ENCODE results near the gene RPN1. TPM values are rescaled to one million over a fixed set of nuclear protein-coding genes. Genes with fewer than 3 reads are reported as not detected.
"Not testable (repeated sequence)": the region's sequence is repeated elsewhere in the genome, so short reads cannot be mapped to it uniquely, and the experiment has no call there.

RPN1 gene
- 333 and 383 TPM in 2 replicates for total RNA-seq (2014; rRNA removed; shearing (Covaris generic))

DNA sequence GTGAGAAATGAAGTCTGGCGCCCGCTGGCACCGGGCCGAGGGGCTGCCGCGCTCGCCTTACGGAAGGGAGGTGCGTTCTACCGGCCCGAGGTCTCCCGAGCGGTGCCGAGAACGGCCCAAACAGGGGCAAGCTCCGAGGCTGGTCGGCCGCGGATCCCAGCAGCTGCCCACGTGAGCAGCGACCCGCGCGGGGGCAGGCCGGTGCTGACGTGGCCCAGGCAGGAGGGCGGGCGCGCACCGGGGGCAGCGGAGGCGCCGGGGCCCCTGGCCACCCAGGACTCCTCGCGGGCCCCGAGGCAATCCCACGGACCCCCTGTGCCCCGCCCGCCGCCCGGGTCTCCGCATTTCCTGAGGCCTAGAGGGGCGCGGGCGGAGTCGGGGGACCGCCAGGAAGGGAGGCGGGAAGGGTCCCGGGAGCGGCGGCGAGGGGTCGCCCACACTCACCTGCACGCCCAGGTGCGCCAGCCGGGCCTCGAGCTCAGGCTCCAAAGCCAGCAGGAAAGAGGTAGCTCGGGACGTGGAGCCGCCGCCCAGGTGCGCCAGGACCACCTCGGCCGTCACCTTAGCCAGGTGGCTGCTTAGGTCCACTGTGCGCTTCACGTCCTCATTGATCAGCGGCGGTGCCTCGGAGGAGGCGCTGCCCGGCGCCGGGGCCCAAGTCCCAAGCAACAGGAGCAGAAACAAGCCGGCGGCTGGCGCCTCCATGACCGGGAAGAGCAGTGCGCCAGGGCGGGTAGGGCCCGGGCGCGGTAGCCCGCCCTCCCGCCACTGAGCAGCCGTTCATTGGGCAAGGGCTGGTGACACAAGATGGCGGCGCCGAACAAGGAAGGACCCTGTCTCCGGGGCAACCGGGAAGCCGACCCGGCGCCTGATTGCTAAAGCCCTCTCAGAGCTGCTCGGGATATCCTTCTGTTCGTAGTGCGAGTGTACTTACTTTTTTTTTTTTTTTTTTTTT lies at the start of gene RPN1:
TSS of gene RPN1 (minus strand) at position 723 of the 955 bp plus-strand sequence. CDS start at position 705, 18 bp downstream.
- in situ Hi-C loops (cut with HindIII; ENCODE audit: low sequenced_read_pairs) = no loop called here
- DNase-seq (ENCODE audit: low spot score) = peak; percentile 94

DNA sequence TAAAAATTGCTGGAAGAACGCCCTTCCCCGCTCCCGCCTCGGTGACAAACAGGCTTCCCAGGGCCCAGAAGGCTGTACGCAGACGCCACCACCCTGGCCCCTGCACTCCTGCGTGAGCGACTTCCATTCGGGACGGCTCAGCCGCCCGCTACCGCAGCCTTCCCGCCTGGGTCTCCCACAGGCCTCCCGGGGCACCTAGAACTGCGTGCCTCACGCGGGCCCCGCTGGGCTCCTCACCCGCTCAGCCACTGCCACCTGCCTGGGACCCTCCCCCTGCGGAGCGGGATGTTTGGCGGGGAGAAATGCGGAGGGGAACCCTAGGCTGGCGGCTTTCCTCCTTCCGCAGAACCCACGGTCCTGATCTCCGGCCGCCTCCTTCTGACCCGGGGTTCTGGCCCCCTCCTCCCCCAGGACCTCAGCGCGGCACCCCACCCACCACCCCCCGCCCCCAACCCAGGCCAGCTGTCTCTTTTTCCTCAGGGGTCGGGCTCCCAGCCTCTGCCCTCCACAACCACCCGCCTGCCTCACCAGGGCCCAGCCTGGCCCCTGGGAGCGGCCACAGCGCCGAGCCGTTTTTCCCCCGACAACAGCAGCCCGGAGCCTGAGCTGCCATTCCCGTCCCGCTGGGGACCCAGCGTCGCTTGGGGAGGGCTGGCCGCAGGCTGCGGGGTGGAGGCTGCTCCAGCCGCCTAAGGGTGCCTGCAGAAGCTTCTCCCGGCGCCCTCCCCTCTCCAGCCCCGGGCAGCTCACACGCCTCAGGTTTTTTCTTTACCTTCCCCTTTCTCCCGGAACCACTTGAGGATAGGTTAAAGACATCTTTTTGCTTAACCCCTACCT lies 47.8 kb upstream of the RPN1 start:
- in situ Hi-C loops (cut with HindIII; ENCODE audit: low sequenced_read_pairs) = no loop called here
- peak; percentile 70 for DNase-seq (ENCODE audit: low spot score)

- no peak for DNase-seq (ENCODE audit: low spot score)
- in situ Hi-C loops (cut with HindIII; ENCODE audit: low sequenced_read_pairs) = no loop called here
Observed at GRCh38 chr3:128697341-128697740, 46.7 kb upstream of the RPN1 start.

DNA sequence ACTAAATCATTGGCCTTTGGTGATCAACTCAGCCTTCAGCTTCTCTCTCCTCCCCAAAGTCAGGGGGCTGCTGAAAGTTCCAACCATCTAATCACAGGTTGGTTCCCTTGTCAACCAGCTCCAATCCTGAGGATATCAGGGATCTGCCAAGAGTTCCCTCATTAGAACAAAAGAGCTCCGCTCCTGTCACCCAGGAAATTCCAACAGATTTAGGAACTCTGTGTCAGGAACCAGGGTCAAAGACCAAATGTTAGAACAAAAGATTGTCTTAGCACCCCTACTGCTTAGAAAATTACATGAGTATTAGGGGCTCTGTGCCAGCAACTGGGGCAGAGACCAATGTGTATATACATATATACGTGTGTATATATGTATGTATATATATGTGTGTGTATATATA lies 43.1 kb upstream of the RPN1 start:
- in situ Hi-C loops (cut with HindIII; ENCODE audit: low sequenced_read_pairs) = no loop called here
- no peak for DNase-seq (ENCODE audit: low spot score)

- in situ Hi-C loops (cut with HindIII; ENCODE audit: low sequenced_read_pairs) = loop anchor here (5.0 kb wide), 1 partner anchor 108 kb away; no protein-coding TSS in a partner anchor
- no peak for DNase-seq (ENCODE audit: low spot score)
Observed at GRCh38 chr3:128689060-128689459, 38.4 kb upstream of the RPN1 start.

GRCh38 chr3:128686465-128686864 lies 35.8 kb upstream of the RPN1 start:
- in situ Hi-C loops (cut with HindIII; ENCODE audit: low sequenced_read_pairs) = loop anchor here (5.0 kb wide), 1 partner anchor 111 kb away; no protein-coding TSS in a partner anchor
- DNase-seq (ENCODE audit: low spot score) = no peak

- in situ Hi-C loops (cut with HindIII; ENCODE audit: low sequenced_read_pairs) = loop anchor here (5.0 kb wide), 1 partner anchor 112 kb away; no protein-coding TSS in a partner anchor
- DNase-seq (ENCODE audit: low spot score) = no peak
Observed at GRCh38 chr3:128684986-128685726, 34.5 kb upstream of the RPN1 start.

DNA sequence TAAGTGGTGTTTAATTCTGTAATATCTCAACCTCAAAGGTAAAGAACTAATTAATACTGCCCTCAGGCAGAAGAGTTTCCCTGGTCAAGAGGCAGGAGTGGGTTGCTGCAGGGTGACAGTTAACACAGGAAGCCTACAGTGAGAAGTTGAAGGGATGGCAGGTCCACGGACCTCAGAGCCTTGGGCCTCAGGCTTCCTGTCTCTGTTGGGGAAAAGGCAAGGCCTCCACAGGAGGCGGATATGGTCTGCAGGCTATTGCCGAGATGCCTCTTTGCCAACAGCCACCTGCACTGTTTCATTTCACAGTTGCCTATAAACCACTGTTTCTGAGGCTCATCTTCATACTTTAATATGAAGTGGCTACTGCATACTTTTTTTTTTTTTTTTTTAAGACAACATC lies 33.3 kb upstream of the RPN1 start:
- DNase-seq (ENCODE audit: low spot score) = no peak
- in situ Hi-C loops (cut with HindIII; ENCODE audit: low sequenced_read_pairs) = no loop called here

GRCh38 chr3:128681369-128681829 lies 30.8 kb upstream of the RPN1 start:
- in situ Hi-C loops (cut with HindIII; ENCODE audit: low sequenced_read_pairs) = no loop called here
- DNase-seq (ENCODE audit: low spot score) = no peak

- in situ Hi-C loops (cut with HindIII; ENCODE audit: low sequenced_read_pairs) = no loop called here
- DNase-seq (ENCODE audit: low spot score) = peak; percentile 97
Observed at GRCh38 chr3:128680603-128681368, 30.2 kb upstream of the RPN1 start.

- in situ Hi-C loops (cut with HindIII; ENCODE audit: low sequenced_read_pairs) = no loop called here
- DNase-seq (ENCODE audit: low spot score) = no peak
Observed at GRCh38 chr3:128679338-128679737, 28.7 kb upstream of the RPN1 start.

DNA sequence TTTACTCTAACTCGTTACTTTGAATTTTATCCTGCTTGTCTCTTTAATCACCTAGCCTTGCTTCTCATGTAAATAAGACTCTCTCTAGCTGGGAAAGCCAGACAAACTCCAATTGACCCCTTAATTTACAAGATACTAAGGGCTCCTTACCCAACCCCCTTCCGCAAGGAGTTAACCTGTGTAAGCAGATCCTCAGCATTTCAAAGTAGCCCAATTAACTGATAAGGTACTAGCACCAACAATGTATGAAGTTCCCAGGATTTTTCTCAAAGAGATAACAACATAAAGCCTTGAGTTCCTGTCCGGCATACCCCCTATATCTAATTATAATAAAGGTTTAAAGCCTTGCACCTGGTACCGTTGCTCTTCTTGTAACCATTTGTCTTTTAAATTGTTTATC lies 25.2 kb upstream of the RPN1 start:
- in situ Hi-C loops (cut with HindIII; ENCODE audit: low sequenced_read_pairs); DNase-seq (ENCODE audit: low spot score): not testable (repeated sequence)

DNA sequence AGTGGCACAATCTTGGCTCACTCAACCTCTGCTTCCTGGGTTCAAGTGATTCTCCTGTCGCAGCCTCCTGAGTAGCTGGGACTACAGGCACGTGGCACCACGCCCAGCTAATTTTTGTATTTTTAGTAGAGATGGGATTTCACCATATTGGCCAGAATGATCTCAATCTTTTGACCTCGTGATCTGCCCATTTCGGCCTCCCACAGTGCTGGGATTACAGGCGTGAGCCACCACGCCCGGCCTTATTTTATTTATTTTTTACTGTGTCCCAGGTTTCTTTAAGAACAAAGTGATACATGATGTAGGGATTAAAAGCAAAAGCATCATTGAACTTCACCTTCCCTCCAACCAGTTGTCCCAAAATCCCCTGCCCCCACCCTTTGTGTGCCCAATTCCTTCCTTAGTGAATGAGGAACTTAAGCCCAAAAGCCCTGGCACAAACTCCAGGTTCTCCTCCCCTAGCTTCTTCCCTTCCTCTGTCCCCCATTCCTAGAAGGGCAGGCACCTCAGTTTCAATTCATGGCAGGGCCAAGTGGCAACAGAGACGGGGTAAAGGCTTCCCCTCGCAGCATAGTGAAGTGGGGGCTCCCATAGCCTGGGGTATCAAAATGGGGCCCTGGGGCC lies 23.7 kb upstream of the RPN1 start:
- in situ Hi-C loops (cut with HindIII; ENCODE audit: low sequenced_read_pairs) = no loop called here
- DNase-seq (ENCODE audit: low spot score) = no peak

DNA sequence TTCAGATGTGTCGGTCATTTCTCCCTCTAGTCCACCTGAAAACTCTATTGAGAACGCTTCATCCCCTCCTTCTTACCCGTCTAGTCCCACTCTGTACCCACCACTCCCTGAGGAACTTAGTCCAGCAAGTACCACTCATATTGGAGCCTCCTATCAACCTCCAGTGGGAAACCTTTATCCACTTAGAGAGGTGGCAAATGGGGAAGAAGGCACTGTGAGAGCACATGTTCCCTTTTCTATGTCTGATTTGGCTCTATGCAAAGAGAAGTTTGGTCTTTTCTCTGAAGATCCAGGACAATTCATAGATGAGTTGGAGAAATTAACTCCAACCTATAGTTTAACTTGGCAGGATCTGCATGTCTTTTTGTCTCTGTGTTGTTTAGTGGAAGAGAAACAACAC lies 17.0 kb upstream of the RPN1 start:
- in situ Hi-C loops (cut with HindIII; ENCODE audit: low sequenced_read_pairs) = no loop called here
- no peak for DNase-seq (ENCODE audit: low spot score)

DNA sequence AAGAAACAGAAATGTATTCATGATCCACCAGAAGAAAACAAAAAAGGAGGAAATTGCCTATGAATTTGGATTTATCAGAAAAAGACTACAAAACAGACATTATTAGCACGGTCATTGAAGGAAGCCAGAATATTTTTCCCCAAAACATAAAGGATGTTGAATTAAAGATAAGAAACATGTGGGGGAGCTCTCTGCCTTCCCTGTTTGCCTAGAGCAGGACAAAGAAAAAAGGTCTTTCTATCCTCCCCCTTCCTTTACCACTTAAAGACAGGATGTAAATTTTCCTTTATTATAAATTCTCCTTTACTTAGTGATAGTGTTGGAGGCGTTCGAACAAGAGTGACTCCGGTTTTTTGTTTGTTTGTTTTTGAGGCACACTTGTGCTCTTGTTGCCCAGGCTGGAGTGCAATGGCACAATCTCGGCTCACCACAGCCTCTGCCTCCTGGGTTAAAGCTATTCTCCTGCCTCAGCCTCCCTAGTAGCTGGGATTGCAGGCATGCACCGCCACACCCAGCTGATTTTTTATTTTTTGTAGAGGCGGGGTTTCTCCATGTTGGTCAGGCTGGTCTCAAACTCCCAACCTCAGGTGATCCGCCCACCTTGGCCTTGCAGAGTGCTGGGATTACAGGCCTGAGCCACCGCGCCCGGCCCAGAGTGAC lies 14.9 kb upstream of the RPN1 start:
- DNase-seq (ENCODE audit: low spot score) = no peak
- in situ Hi-C loops (cut with HindIII; ENCODE audit: low sequenced_read_pairs) = no loop called here

DNA sequence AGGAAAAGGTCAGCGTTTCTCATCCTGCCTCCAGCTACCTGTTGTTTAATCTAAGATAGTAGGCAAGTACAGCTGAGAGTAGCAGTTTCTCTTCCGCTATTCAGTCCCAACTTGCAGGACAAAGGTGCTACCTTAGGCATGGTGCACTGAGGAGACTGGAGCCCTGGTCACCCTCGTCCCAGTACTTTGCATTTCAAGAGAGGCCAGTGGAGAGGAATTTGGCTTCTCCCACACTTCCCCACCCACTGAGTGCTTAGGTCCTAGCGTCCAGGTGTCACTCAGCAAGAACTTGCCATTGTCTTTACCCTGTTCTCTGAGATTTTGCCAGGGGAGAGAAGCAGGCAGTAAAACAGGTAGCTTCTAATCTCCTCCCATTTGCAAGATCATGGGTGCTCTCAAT lies 12.5 kb upstream of the RPN1 start:
- in situ Hi-C loops (cut with HindIII; ENCODE audit: low sequenced_read_pairs) = no loop called here
- no peak for DNase-seq (ENCODE audit: low spot score)

- in situ Hi-C loops (cut with HindIII; ENCODE audit: low sequenced_read_pairs) = no loop called here
- DNase-seq (ENCODE audit: low spot score) = no peak
Observed at GRCh38 chr3:128655531-128655930, 4.9 kb upstream of the RPN1 start.
